ENCODE results near the gene SLIT3.

SLIT3 gene

DNA sequence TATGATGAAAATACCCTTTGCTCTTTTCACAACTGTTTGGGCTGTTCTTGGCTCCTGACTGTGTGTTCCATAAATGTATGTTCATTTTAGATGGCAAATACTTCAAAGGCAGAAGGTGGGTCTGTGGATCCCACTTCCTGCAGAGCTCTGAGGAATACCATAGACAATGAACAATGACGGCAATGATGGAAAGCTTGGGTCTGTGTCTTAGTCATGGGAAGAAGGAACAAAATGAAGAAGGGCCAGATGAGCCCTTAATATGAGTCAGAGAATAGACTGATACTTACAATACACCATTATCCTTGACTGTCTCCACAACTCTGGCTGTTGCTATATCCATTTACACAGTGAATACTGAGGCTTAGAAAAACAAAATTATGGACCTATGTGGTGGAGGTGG is 126.0 kb downstream of the SLIT3 start:
- no peak for DNase-seq (ENCODE audit: low read depth in 3 of 3)

DNA sequence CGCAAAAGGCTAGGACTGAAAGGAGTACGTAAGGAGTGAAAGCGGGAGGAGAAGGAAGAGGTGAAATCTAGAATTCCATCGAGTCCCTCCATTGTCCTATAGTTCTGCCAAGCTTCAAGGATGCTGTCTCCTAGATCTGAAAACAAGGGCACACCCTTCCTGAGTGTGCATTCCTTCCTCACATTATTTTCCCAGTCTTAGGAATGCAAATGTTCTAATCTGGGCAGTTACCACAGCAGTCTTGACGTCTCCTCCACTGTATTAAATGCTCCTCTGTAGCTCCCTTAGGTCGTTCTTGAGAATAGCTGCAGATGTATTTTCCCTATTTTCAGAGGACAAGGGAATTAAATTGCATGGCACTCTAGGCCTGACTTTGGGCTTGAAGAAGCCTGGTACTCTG is 127.6 kb downstream of the SLIT3 start:
- no peak for DNase-seq (ENCODE audit: low read depth in 3 of 3)

GRCh38 chr5:169171515-169171914 is 129.4 kb downstream of the SLIT3 start:
- DNase-seq (ENCODE audit: low read depth in 3 of 3) = no peak

DNA sequence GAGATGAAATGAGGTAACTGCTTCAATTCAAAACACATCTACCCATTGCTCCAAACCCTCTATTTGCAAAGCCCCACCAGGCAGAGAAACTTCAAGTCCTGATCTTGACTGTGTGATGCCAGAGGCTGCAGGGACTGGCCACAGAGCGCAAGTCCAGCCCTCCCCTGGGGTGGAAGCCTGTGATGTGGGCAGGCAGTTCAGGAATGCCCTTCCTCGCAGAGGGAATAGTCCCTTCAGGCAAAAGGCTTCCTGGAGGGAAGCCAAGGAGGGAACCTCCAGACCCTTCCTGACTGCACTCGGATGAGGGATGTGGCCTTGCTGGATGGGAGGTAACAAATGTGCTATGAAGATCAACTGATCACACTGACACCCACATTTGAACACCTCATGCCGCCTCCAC is 131.2 kb downstream of the SLIT3 start:
- no peak for DNase-seq (ENCODE audit: low read depth in 3 of 3)

DNA sequence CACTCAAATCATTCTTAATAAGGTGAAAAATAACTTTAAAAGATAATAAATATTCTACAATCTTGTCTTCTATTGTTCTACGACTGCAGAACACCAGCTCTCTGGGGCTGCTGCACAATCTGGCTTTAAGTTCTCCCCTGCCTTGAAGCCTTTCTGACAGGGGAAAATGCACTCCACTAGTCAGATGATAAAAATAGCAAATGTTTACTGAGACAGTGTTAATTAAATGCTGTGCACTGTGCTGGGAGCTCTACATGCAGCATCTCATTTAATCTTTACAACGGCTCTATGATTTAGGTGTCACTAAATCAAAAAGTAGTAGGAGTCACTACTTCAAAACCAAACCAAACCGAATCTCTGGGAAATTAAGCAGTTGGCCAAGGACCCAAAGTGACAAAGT is 132.7 kb downstream of the SLIT3 start:
- DNase-seq (ENCODE audit: low read depth in 3 of 3) = no peak

- no peak for DNase-seq (ENCODE audit: low read depth in 3 of 3)
Measured at GRCh38 chr5:169166078-169166477, 134.9 kb downstream of the SLIT3 start.

DNA sequence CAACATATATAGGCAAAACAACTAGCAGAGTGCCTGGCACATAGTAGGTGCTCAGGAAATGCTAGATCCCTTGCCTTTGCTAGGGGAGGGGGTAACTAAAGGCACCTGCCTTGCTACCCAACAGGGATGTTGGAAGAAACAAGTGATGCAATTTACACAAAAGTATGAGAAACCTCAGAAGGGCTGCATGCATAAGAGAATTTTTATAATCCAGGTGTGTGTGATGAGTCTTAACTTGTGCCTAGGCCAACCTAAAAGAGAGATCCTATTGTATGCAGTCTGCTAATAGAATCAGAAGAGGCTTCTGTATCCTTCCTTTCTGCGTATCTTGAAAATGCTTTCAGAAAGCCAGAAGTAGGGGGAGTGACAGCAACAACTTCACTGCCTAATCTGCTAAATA is 135.9 kb downstream of the SLIT3 start:
- DNase-seq (ENCODE audit: low read depth in 3 of 3) = no peak

DNA sequence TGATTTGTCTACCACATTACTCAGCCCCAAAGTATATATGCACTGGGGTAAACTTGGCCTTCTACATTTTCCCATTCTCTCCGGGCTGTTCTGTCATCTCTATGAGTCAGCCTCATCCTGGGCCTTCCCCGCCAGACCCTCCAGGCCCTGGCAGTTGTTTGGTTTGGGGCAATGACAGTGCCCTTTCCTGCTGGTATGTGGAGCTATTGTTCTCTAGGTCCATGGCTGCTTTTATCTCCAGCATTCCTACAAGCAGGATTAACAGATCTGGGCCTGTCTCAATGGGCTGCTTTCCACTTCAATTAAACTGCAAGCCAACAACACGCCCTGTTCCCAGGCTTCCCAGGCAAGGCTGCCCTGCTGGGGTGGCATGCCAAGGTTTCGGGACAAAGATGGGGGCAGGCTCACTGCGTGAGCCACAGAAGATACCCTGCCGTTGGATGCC is 136.4 kb downstream of the SLIT3 start:
- DNase-seq (ENCODE audit: low read depth in 3 of 3) = no peak

GRCh38 chr5:169162407-169162806 is 138.5 kb downstream of the SLIT3 start:
- no peak for DNase-seq (ENCODE audit: low read depth in 3 of 3)

DNA sequence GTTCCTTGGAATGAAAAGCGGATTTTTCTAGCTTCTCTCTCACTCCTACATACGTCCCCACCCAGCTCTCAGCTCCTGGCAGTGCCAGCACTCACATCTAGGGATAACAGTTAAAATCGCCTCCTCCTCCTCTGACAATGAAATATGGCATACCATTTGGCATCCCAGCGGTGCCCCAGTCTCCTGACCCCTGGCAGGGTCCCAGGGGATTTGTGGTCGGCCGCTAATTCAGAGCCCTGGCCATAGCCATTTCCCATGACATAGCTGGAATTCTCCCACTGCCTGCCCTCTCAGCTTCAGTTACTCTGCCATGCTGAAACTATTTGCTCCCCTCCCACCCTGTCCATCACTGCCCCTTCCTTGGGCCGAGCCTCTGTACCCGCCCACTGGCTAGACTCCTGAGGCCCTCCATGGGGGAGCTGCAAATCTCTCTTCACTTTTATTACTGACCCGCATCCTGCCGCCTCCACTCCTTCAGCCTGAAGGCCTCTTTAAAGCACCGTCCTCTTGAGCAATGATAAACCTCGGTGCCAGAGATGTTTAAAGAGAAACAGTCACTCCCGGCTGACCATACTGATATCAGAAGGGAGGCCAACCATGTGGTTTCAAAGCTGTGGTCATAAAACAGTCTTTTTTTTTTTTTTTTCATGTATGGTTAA is 139.8 kb downstream of the SLIT3 start:
- no peak for DNase-seq (ENCODE audit: low read depth in 3 of 3)

DNA sequence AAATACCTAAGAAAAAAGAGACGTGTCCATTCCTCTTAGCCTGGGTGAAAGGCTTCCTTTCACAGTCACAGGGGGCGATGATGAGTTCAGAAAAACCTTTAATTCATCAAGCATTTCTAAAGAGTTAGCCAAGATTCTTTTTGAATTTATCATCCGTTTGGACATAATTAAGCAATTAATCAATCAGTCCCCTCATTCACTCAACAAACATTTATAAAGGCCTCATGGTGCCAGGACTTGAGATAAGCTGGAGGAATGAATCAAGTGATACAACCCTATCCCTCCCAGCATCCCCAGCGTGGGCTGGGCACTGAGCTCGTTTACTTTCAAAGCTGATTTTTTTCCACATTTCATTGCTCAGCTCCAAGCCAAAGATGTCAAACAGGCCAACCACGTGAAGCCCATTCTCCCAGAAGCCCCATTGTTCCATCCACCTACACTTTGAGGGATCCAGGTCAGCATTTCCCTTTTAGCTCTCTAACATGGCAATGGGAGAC is 140.5 kb downstream of the SLIT3 start:
- no peak for DNase-seq (ENCODE audit: low read depth in 3 of 3)

DNA sequence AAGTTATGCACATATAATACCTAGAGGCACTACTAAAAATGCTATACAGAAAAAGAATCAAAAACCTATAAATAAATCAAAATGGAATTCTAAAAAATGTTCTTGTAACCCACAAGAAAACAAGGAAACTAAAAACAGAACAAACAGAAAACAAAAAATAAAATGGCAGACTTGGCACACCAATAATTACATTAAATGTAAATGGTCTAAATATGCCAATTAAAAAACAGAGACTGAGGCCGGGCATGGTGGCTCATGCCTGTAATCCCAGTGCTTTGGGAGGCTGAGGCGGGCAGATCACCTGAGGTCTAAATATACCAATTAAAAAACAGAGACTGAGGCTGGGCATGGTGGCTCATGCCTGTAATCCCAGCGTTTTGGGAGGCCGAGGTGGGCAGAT is 142.2 kb downstream of the SLIT3 start:
- no peak for DNase-seq (ENCODE audit: low read depth in 3 of 3)

GRCh38 chr5:169157064-169157463 is 143.9 kb downstream of the SLIT3 start:
- no peak for DNase-seq (ENCODE audit: low read depth in 3 of 3)

DNA sequence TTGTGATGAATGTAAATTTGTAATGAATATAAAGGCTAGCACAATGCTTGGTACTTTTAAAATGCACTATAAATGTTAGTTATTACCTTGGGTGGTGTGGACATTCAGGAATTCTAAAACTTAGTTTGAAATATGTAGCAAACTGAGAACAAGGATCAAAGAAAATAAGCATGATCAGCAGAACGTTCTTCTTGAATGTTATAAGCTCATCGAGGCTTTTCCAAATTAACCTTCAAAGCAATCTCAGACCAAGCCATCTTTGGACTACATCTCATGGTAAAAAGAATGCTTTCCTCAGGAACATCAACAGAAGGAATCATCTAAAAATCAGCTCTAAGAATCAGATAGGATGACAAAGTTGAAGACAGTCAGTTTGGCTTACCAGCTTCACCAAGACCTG is 146.3 kb downstream of the SLIT3 start:
- DNase-seq (ENCODE audit: low read depth in 3 of 3) = no peak

- DNase-seq (ENCODE audit: low read depth in 3 of 3) = no peak
Measured at GRCh38 chr5:169153405-169153804, 147.5 kb downstream of the SLIT3 start.

- no peak for DNase-seq (ENCODE audit: low read depth in 3 of 3)
Measured at GRCh38 chr5:169152946-169153345, 148.0 kb downstream of the SLIT3 start.

GRCh38 chr5:169152453-169152852 is 148.5 kb downstream of the SLIT3 start:
- no peak for DNase-seq (ENCODE audit: low read depth in 3 of 3)

- no peak for DNase-seq (ENCODE audit: low read depth in 3 of 3)
Measured at GRCh38 chr5:169151051-169151805, 149.7 kb downstream of the SLIT3 start.

DNA sequence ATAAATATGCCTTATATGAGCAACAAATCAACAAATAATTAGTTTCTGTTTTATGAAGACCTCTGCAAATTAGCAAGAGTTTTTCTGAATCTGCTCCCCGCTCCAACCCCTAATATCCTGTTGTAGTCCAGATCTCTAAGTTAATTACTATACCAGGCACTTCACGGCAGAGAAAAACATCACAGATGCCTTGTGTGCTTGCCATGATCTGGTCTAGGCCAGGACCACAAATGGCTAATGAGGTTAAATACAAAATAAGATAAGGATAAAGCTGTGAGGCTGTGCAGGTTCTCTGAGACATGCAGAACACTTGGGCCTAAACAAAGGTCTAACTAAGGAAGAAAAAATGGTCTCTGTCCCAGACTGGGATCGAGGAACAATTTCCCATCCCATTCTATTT is 150.8 kb downstream of the SLIT3 start:
- no peak for DNase-seq (ENCODE audit: low read depth in 3 of 3)

DNA sequence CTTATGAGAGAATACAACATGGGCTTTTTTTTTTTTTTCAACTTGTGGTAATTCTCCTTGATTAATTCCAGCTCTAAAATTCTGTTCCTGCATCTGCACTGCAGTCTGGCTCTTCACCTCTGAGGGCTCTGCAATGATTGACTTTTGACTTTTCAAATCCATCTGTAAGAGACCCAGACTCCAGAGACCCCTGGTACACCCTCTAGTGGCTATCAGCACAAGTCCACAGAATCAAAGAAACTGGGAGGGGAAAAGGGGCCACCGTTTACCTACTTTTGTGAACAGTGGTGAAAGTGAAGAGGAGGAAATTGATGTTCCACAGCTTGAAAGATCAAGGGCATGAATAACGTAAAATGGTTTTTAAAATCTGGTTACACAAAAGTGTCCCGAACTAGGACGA is 151.6 kb downstream of the SLIT3 start:
- no peak for DNase-seq (ENCODE audit: low read depth in 3 of 3)

- no peak for DNase-seq (ENCODE audit: low read depth in 3 of 3)
Measured at GRCh38 chr5:169148138-169148740, 152.7 kb downstream of the SLIT3 start.

GRCh38 chr5:169147534-169147933 is 153.4 kb downstream of the SLIT3 start:
- DNase-seq (ENCODE audit: low read depth in 3 of 3) = no peak

DNA sequence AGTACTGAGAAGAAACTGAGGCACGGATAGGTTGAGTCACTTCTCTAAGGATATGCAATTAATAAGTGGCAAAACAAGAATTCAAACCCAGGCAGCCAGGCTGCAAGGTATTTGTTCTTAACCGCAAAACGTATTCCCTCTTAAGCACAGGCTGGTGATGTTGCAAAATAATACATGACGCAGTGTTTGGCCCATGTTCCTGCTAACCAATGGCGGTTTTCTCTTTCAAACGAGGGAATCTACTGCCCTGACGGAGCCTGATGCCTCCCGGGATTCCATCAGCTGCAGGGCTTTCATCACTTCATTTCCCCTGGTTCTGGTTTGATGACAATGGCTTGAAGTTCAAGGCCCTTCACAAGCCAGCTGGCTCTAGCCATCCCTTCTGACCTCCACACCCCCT is 154.8 kb downstream of the SLIT3 start:
- no peak for DNase-seq (ENCODE audit: low read depth in 3 of 3)

All from stimulated activated CD4-positive, alpha-beta T cell treated with anti-CD3 and anti-CD28 coated beads, TNF-alpha, amount 100 ng/mL, for 4 hours (primary cell).